HepG2 (cell line): ENCODE results near the gene AWAT2. TPM values are rescaled to one million over a fixed set of nuclear protein-coding genes. Genes with fewer than 3 reads are reported as not detected.

Experiments used
- ATF7-NPFF ChIP-seq: sonication (generic); formaldehyde crosslinking; IDR thresholded peaks from 2 replicates; pipeline ENCODE4 v1.8.1; 2023; ENCODE audit warnings: mild to moderate bottlenecking, low read depth, missing genetic modification reagents, moderate library complexity
- CENPT ChIP-seq: sonication (generic); formaldehyde crosslinking; IDR thresholded peaks from 2 replicates; pipeline ENCODE4 v1.8.0; 2022; ENCODE audit warnings: low read depth, mild to moderate bottlenecking, moderate library complexity, missing genetic modification reagents
- EHMT2 ChIP-seq: fragments of 200-600 bp; sonication (generic); IDR thresholded peaks from 2 replicates; pipeline ENCODE4 v1.7.0; 2017; ENCODE audit warnings: antibody characterized with exemption, low read depth, low read length, borderline replicate concordance
- GABPA ChIP-seq, 2 experiments: IDR thresholded peaks; 2 replicates each; pipeline ENCODE4 v1.6.1; 2011 to 2016; ENCODE audit warnings: low read depth in 2 of 2, low read length in 1 of 2, missing biosample characterization in 1 of 2, missing genetic modification characterization in 1 of 2
- GZF1 ChIP-seq: sonication (generic); formaldehyde crosslinking; IDR thresholded peaks from 2 replicates; pipeline ENCODE4 v1.5.1; 2020; ENCODE audit warnings: mild to moderate bottlenecking, missing genetic modification reagents
- PHF8 ChIP-seq: sonication (generic); formaldehyde crosslinking; IDR thresholded peaks from 2 replicates; pipeline ENCODE4 v1.5.0; 2020; ENCODE audit warnings: missing genetic modification reagents
- STAG1 ChIP-seq: sonication (generic); formaldehyde crosslinking; IDR thresholded peaks from 2 replicates; pipeline ENCODE4 v1.4.0; 2020; ENCODE audit warnings: missing genetic modification reagents
- STAT5B ChIP-seq: sonication (generic); formaldehyde crosslinking; IDR thresholded peaks from 2 replicates; pipeline ENCODE4 v1.4.0; 2020; ENCODE audit warnings: missing genetic modification reagents
- WIZ ChIP-seq: sonication (generic); formaldehyde crosslinking; IDR thresholded peaks from 2 replicates; pipeline ENCODE4 v1.5.1; 2020; ENCODE audit warnings: mild to moderate bottlenecking, missing genetic modification reagents
- ZKSCAN1 ChIP-seq: fragments of 150-350 bp; IDR thresholded peaks from 2 replicates; pipeline ENCODE4 v1.6.1; 2014; ENCODE audit warnings: low read length
- ZMYM2 ChIP-seq: sonication (generic); formaldehyde crosslinking; IDR thresholded peaks from 2 replicates; pipeline ENCODE4 v1.8.0; 2022; ENCODE audit warnings: mild to moderate bottlenecking, missing genetic modification reagents
- ZNF337 ChIP-seq: sonication (generic); formaldehyde crosslinking; IDR thresholded peaks from 2 replicates; pipeline ENCODE4 v1.5.1; 2020; ENCODE audit warnings: missing genetic modification reagents, low read depth, mild to moderate bottlenecking, borderline replicate concordance
- ZNF547 ChIP-seq: sonication (generic); formaldehyde crosslinking; IDR thresholded peaks from 2 replicates; pipeline ENCODE4 v1.5.1; 2020; ENCODE audit warnings: mild to moderate bottlenecking, missing genetic modification reagents
- ZNF550 ChIP-seq: sonication (generic); formaldehyde crosslinking; IDR thresholded peaks from 2 replicates; pipeline ENCODE4 v1.4.0; 2020; ENCODE audit warnings: mild to moderate bottlenecking, missing genetic modification reagents, borderline replicate concordance
- ZNF709 ChIP-seq: sonication (generic); formaldehyde crosslinking; IDR thresholded peaks from 2 replicates; pipeline ENCODE4 v1.5.0; 2020; ENCODE audit warnings: mild to moderate bottlenecking, missing genetic modification reagents
- polyA plus RNA-seq, 8 experiments: library from polyadenylated mRNA; depleted of rRNA in 3 of 8; stranded (reverse) in 7 of 8; unstranded in 1 of 8; fragments of >200 nt; fragmentation: Illumina TruSeq in 4 of 8; extraction: Trizol in 4 of 8; gene quantifications; 2 replicates each; pipeline versions ENCODE4 v1.2.1 to v1.2.3, GENCODE V29; 2011 to 2016; ENCODE audit warnings: low read depth in 4 of 8, missing spikeins in 1 of 8, mixed read lengths in 1 of 8; ENCODE audit not compliant: insufficient read depth in 1 of 8
- total RNA-seq, 5 experiments: library from RNA; depleted of rRNA; stranded (reverse); fragments of >200 nt; fragmentation: Illumina TruSeq; extraction: Trizol; gene quantifications; 2 replicates each; pipeline ENCODE4 v1.2.3, GENCODE V29; 2016; ENCODE audit warnings: low read depth in 1 of 5
- TF ChIP-seq, protein P1 (sequence below): sonication (generic); formaldehyde crosslinking; IDR thresholded peaks from 2 replicates; pipeline ENCODE4 v1.4.0; 2020; ENCODE audit warnings: low read depth, mild to moderate bottlenecking, missing genetic modification reagents

AWAT2 gene
- total and polyA plus RNA-seq, 2 of the 13 experiments (the other 11 are each of a cell fraction or from before 2014, with no cell fraction given): not detected

GRCh38 chrX:70033348-70034051 is 16.2 kb downstream of the AWAT2 start (continued):
- TF ChIP-seq ZMYM2 (CRISPR knock-in tag): no peak
- TF ChIP-seq WIZ (CRISPR knock-in tag): no peak
- no peak for TF ChIP-seq CENPT
- no peak for TF ChIP-seq STAT5B
- no peak for TF ChIP-seq ZNF709
- TF ChIP-seq EHMT2: no peak
- TF ChIP-seq ZNF547 (CRISPR knock-in tag): no peak
- TF ChIP-seq GABPA (IDR thresholded peaks at IDR 0.05; ENCODE audit: low read depth, low read length): no peak
- no peak for TF ChIP-seq GABPA (CRISPR knock-in tag; IDR thresholded peaks at IDR 0.05; ENCODE audit: low read depth)
- TF ChIP-seq ZKSCAN1: no peak
- TF ChIP-seq ATF7-NPFF (CRISPR knock-in tag): no peak
- no peak for TF ChIP-seq PHF8 (CRISPR knock-in tag)
- no peak for TF ChIP-seq ZNF337 (CRISPR knock-in tag)
- peak; percentile 49 for TF ChIP-seq STAG1 (CRISPR knock-in tag)
- TF ChIP-seq GZF1: no peak
- no peak for TF ChIP-seq ZNF550 (CRISPR knock-in tag)
- TF ChIP-seq, protein P1, sequence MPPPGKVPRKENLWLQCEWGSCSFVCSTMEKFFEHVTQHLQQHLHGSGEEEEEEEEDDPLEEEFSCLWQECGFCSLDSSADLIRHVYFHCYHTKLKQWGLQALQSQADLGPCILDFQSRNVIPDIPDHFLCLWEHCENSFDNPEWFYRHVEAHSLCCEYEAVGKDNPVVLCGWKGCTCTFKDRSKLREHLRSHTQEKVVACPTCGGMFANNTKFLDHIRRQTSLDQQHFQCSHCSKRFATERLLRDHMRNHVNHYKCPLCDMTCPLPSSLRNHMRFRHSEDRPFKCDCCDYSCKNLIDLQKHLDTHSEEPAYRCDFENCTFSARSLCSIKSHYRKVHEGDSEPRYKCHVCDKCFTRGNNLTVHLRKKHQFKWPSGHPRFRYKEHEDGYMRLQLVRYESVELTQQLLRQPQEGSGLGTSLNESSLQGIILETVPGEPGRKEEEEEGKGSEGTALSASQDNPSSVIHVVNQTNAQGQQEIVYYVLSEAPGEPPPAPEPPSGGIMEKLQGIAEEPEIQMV (CRISPR knock-in tag): no peak
- TF ChIP-seq, all 625 proteins: peak for 6
